ENCODE data around the gene METRN. TPM values are rescaled to one million over a fixed set of nuclear protein-coding genes. Genes with fewer than 3 reads are reported as not detected.

METRN gene
- total RNA-seq, 2 donors from 2014 or later = 28.9 to 58.9 TPM

DNA sequence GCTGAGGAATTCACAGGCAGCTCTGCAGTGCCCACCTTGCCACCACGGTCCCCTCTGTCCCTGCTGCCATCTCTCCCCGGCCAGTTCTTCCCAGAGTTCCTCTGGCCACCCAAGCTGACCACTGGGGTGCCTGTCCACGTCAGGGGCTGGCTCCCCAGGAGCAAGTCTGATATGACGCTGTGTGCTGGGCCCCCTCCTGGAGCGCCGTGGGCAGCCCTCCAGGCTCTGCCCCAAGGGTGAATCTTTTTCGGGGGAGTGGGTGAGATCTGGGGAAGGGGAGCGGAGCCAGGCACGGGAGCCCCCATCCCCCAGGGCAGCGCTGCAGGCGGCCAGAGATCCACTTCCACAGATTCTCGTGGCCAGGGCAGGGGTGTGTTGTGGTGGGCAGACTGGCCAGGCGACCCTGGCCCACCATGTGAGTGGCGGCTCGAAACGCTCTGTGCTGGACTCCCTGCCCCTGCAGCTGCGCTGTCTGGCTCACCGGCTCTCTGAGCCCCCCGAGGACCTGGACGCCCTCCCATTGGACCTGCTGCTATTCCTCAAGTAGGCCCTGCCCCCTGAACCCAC, 49.3 kb downstream of the METRN start:
- no peak for DNase-seq (ENCODE audit: low spot score)
- Histone ChIP-seq H3K36me3 (no peaks in the 10 kb centered on the region), H3K9me3 (no peaks in the 10 kb centered on the region), H3K4me3 (no peak overlapping the region), H3K27ac (no peak overlapping the region), H3K4me1 (ENCODE audit: control insufficient read depth in 1 of 2, low read depth in 2 of 2) (no peaks in the 10 kb centered on the region), H3K27me3 (replicated peaks; ENCODE audit: insufficient read depth) (no peaks in the 10 kb centered on the region)
- no peak for ATAC-seq (ENCODE audit: insufficient number of reproducible peaks, low FRiP score, low read depth)
- TF ChIP-seq, protein P1, sequence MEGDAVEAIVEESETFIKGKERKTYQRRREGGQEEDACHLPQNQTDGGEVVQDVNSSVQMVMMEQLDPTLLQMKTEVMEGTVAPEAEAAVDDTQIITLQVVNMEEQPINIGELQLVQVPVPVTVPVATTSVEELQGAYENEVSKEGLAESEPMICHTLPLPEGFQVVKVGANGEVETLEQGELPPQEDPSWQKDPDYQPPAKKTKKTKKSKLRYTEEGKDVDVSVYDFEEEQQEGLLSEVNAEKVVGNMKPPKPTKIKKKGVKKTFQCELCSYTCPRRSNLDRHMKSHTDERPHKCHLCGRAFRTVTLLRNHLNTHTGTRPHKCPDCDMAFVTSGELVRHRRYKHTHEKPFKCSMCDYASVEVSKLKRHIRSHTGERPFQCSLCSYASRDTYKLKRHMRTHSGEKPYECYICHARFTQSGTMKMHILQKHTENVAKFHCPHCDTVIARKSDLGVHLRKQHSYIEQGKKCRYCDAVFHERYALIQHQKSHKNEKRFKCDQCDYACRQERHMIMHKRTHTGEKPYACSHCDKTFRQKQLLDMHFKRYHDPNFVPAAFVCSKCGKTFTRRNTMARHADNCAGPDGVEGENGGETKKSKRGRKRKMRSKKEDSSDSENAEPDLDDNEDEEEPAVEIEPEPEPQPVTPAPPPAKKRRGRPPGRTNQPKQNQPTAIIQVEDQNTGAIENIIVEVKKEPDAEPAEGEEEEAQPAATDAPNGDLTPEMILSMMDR (IDR thresholded peaks at IDR 0.05) = no peak

DNA sequence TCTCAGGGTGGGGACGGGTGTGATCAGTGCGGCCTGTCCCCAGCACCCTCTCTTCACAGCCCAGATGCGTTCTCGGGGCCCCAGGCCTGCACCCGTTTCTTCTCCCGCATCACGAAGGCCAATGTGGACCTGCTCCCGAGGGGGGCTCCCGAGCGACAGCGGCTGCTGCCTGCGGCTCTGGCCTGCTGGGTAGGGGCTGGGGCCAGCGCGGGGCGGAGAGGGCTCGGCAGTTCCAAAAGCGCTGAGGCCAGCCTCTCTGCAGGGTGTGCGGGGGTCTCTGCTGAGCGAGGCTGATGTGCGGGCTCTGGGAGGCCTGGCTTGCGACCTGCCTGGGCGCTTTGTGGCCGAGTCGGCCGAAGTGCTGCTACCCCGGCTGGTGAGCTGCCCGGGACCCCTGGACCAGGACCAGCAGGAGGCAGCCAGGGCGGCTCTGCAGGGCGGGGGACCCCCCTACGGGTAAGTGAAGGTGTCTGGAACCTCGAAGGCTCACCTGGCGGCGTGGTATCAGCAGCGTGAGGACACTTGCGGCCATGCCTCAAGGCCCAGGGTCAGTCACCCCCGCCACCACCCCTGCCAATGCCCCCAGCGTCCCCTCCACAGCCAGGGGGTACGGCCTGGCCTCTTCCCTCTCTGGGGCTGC, 50.0 kb downstream of the METRN start:
- Histone ChIP-seq H3K9me3 (no peaks in the 10 kb centered on the region), H3K4me1 (ENCODE audit: control insufficient read depth in 1 of 2, low read depth in 2 of 2) (no peaks in the 10 kb centered on the region), H3K27ac (no peak overlapping the region), H3K27me3 (replicated peaks; ENCODE audit: insufficient read depth) (no peaks in the 10 kb centered on the region), H3K36me3 (no peaks in the 10 kb centered on the region), H3K4me3 (no peak overlapping the region)
- DNase-seq (ENCODE audit: low spot score) (no peak), ATAC-seq (ENCODE audit: insufficient number of reproducible peaks, low FRiP score, low read depth) (no peak)
- TF ChIP-seq, protein P1 (IDR thresholded peaks at IDR 0.05) = no peak

DNA sequence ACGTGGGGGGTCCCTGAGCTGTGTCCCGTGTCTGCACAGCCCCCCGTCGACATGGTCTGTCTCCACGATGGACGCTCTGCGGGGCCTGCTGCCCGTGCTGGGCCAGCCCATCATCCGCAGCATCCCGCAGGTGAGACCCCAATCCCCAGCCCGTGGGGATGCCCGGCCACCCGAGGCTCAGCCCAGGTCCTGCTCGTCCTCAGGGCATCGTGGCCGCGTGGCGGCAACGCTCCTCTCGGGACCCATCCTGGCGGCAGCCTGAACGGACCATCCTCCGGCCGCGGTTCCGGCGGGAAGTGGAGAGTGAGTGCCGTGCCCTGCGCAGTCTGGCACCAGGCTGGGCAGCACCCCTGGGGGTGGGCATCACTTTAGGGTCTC, 50.6 kb downstream of the METRN start:
- TF ChIP-seq, protein P1 (IDR thresholded peaks at IDR 0.05) = no peak
- Histone ChIP-seq H3K27ac (no peak overlapping the region), H3K4me1 (ENCODE audit: control insufficient read depth in 1 of 2, low read depth in 2 of 2) (no peaks in the 10 kb centered on the region), H3K9me3 (no peaks in the 10 kb centered on the region), H3K4me3 (no peak overlapping the region), H3K27me3 (replicated peaks; ENCODE audit: insufficient read depth) (no peaks in the 10 kb centered on the region), H3K36me3 (no peaks in the 10 kb centered on the region)
- DNase-seq (ENCODE audit: low spot score) (no peak), ATAC-seq (ENCODE audit: insufficient number of reproducible peaks, low FRiP score, low read depth) (no peak)

DNA sequence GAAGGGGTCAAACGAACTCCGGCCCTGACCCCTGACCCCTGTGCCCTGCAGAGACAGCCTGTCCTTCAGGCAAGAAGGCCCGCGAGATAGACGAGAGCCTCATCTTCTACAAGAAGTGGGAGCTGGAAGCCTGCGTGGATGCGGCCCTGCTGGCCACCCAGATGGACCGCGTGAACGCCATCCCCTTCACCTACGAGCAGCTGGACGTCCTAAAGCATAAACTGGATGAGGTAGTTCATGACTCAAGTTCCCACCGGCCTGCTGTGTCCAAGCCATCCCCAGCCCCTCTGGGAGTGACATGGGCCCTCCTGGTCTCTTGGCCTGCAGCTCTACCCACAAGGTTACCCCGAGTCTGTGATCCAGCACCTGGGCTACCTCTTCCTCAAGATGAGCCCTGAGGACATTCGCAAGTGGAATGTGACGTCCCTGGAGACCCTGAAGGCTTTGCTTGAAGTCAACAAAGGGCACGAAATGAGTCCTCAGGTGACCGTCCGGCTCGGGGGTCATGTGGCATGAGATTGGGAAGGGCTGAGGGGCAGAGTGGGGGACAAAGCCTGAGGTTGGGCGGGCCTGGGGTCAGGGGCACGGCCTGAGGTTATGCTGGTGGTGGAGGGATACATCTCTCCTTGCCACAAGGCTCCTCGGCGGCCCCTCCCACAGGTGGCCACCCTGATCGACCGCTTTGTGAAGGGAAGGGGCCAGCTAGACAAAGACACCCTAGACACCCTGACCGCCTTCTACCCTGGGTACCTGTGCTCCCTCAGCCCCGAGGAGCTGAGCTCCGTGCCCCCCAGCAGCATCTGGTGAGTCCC, 51.3 kb downstream of the METRN start:
- Histone ChIP-seq H3K36me3 (no peaks in the 10 kb centered on the region), H3K4me3 (no peak overlapping the region), H3K27me3 (replicated peaks; ENCODE audit: insufficient read depth) (no peaks in the 10 kb centered on the region), H3K4me1 (ENCODE audit: control insufficient read depth in 1 of 2, low read depth in 2 of 2) (no peaks in the 10 kb centered on the region), H3K9me3 (no peaks in the 10 kb centered on the region), H3K27ac (no peak overlapping the region)
- TF ChIP-seq, protein P1 (IDR thresholded peaks at IDR 0.05) = no peak
- DNase-seq (ENCODE audit: low spot score) (no peak), ATAC-seq (ENCODE audit: insufficient number of reproducible peaks, low FRiP score, low read depth) (no peak)
